Measurements from ENCODE around the gene GNG8. TPM values are rescaled to one million over a fixed set of nuclear protein-coding genes. Genes with fewer than 3 reads are reported as not detected.

GNG8 gene
- total RNA-seq, 1 experiment from 2014 or later: not detected

- Histone ChIP-seq H3K27me3 (ENCODE audit: control insufficient read depth, insufficient read depth, low read length) (no peaks in the 10 kb centered on the region), H3K36me3 (ENCODE audit: control insufficient read depth, insufficient read depth, low read length) (no peaks in the 10 kb centered on the region; the same call in 1 of the 2 replicates), H3K27ac (ENCODE audit: low read length) (peak within 1 kb of the TSS; percentile 96), H3K9me3 (ENCODE audit: control insufficient read depth, insufficient read depth, low read depth, low read length) (peaks cover 3% of the 10 kb centered on the region; the same call in 1 of the 2 replicates), H3K4me3 (ENCODE audit: low read depth in 2 of 2, low read length in 2 of 2) (peak within 1 kb of the TSS; percentile 98 to 99), H3K4me1 (ENCODE audit: control insufficient read depth, insufficient read depth, low read length) (peaks cover 14% of the 10 kb centered on the region)
- intact Hi-C loops (cut with micrococcal nuclease; ENCODE audit: unreplicated experiment): no loop called here
- ChIA-PET CTCF (interaction anchor here (0.7 kb wide), 1 partner anchor 91 kb away, joined by 3 read pairs; no protein-coding TSS in a partner anchor), POLR2A (interaction anchor here (0.7 kb wide), 1 partner anchor 835 kb away, joined by 14 read pairs; no protein-coding TSS in a partner anchor)
- TF ChIP-seq TCF7L2 (IDR thresholded peaks at IDR 0.05; ENCODE audit: low read depth, low read length) (no peak), REST (IDR thresholded peaks at IDR 0.05; ENCODE audit: insufficient read depth in 1 of 2, low read depth in 2 of 2, low read length in 1 of 2) (no peak), SIN3A (IDR thresholded peaks at IDR 0.05; ENCODE audit: borderline replicate concordance, insufficient read depth, low read depth, low read length) (no peak), POLR2AphosphoS5 (IDR thresholded peaks at IDR 0.05; ENCODE audit: low read depth, low read length) (no peak), CTCF (IDR thresholded peaks at IDR 0.05) (no peak)
- TSS peak; percentile 87 for BruUV-seq (replicated peaks)
- in situ Hi-C loops (cut with HindIII; ENCODE audit: low pct_unique_long_range_greater_than_20kb, low sequenced_read_pairs): no loop called here
- DNase-seq (ENCODE audit: low read depth, low spot score) (no peak), ATAC-seq (no peak)
Observed at GRCh38 chr19:46601318-46602224, 34.4 kb downstream of the GNG8 start, which contains the start of gene CALM3. Gene CALM3, plus strand, starts transcription at chr19:46601330. Its CDS starts 105 bp downstream, at chr19:46601435.

GRCh38 chr19:46600384-46601317 lies 35.4 kb downstream of the GNG8 start:
- intact Hi-C loops (cut with micrococcal nuclease; ENCODE audit: unreplicated experiment) (no loop called here), in situ Hi-C loops (cut with HindIII; ENCODE audit: low pct_unique_long_range_greater_than_20kb, low sequenced_read_pairs) (no loop called here)
- Histone ChIP-seq H3K4me1 (ENCODE audit: control insufficient read depth, insufficient read depth, low read length) (peaks cover 14% of the 10 kb centered on the region), H3K27ac (ENCODE audit: low read length) (peak overlapping the region; percentile 95), H3K4me3 (ENCODE audit: low read depth in 2 of 2, low read length in 2 of 2) (peak overlapping the region; percentile 98 to 99), H3K27me3 (ENCODE audit: control insufficient read depth, insufficient read depth, low read length) (no peaks in the 10 kb centered on the region), H3K36me3 (ENCODE audit: control insufficient read depth, insufficient read depth, low read length) (no peaks in the 10 kb centered on the region; the same call in 1 of the 2 replicates), H3K9me3 (ENCODE audit: control insufficient read depth, insufficient read depth, low read depth, low read length) (peaks cover 3% of the 10 kb centered on the region; the same call in 1 of the 2 replicates)
- CTCF ChIA-PET: interaction anchor here (0.6 kb wide), 1 partner anchor 30 kb away, joined by 3 read pairs; no protein-coding TSS in a partner anchor
- TSS peak; percentile 90 for BruUV-seq (replicated peaks)
- DNase-seq (ENCODE audit: low read depth, low spot score) (peak; percentile 78), ATAC-seq (peak; percentile 94)
- TF ChIP-seq TCF7L2 (IDR thresholded peaks at IDR 0.05; ENCODE audit: low read depth, low read length) (no peak), SIN3A (IDR thresholded peaks at IDR 0.05; ENCODE audit: borderline replicate concordance, insufficient read depth, low read depth, low read length) (0 out of 2 replicates have a peak, but pooled peaks have one; percentile 28), POLR2AphosphoS5 (IDR thresholded peaks at IDR 0.05; ENCODE audit: low read depth, low read length) (peak; percentile 59), REST (IDR thresholded peaks at IDR 0.05; ENCODE audit: insufficient read depth in 1 of 2, low read depth in 2 of 2, low read length in 1 of 2) (0 out of 4 replicates have a peak, but pooled peaks of 1 of the 2 experiments have one; percentile 10), CTCF (IDR thresholded peaks at IDR 0.05) (no peak)
- POLR2A ChIA-PET: interaction anchor here (0.7 kb wide), 1 partner anchor 206 kb away, joined by 9 read pairs; no protein-coding TSS in a partner anchor
